Measurements from ENCODE around the gene KLK15.

DNA sequence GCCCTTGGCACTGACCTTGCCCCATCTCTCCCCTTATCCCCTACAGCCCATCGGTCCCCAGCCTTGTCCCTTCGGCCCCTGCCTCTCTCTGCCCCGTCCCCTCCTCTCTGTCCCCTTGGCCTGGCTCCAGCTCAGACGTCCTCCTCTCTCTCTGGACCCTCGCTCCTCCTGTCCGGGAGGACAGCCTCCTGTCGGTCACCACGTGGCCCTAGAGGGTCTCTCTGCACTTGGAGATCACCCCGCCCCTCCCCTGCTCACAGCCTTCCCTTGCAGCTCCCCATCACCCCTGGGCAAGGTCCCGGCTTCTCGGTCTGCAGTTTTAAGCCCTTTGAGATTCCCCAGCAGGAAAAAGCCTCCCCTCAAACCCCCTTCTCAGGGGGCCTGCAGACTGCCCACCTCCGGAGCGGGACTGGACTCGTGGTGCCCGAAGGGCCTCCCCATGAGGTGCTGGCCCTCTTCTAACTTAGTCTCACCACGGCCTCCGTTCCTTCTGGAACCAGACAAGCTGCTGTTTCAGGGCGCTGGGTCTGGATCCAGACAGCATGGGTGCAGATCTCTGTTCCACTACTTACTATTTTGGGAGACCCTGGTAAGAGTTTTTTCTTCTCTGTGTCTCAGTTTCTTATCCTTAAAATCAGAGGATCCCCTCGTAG, 3.3 kb upstream of the KLK15 start:
- TF ChIP-seq POLR2AphosphoS5 (IDR thresholded peaks at IDR 0.05) = no peak
- TF ChIP-seq POLR2A (IDR thresholded peaks at IDR 0.05) = no peak
- TF ChIP-seq EP300 (IDR thresholded peaks at IDR 0.05) = no peak
- TF ChIP-seq CTCF (IDR thresholded peaks at IDR 0.05) = no peak

Measured in sigmoid colon (tissue), 4 donors.